ENCODE data around the gene ACACB.

Gene ACACB

GRCh38 chr12:109200825-109201495 lies 84.6 kb downstream of the ACACB start:
- H3K27ac ChIP-seq (ENCODE audit: low read depth, low read length, poor library complexity, severe bottlenecking), result no peak overlapping the region
- H3K4me3 ChIP-seq (ENCODE audit: low read depth, low read length, poor library complexity, severe bottlenecking), result no peak overlapping the region
- no peaks in the 10 kb centered on the region for H3K9me2 ChIP-seq (ENCODE audit: low read depth, low read length)
- TF ChIP-seq EZH2 (IDR thresholded peaks at IDR 0.05; ENCODE audit: borderline replicate concordance, low read length) (no peak), CTCF (IDR thresholded peaks at IDR 0.05; ENCODE audit: low read length) (no peak)
- H3K9me3 ChIP-seq (ENCODE audit: low read length), result no peaks in the 10 kb centered on the region
- H3F3A ChIP-seq (ENCODE audit: insufficient read depth, low read length), result no peaks in the 10 kb centered on the region
- no peaks in the 10 kb centered on the region for H3K27me3 ChIP-seq (ENCODE audit: insufficient read depth, low read length)
- H3K9ac ChIP-seq (ENCODE audit: low read length), result no peak overlapping the region
- no peaks in the 10 kb centered on the region for H3K79me2 ChIP-seq (ENCODE audit: insufficient read depth, low read length)
- no peak overlapping the region for H2AFZ ChIP-seq (ENCODE audit: low read length)
- no peaks in the 10 kb centered on the region; the same call in 1 of the 2 replicates for H3K36me3 ChIP-seq (ENCODE audit: insufficient read depth, low read length)
- H4K20me1 ChIP-seq (ENCODE audit: insufficient read depth, low read length), result no peaks in the 10 kb centered on the region
- no peaks in the 10 kb centered on the region for H3K4me1 ChIP-seq (ENCODE audit: insufficient read depth, low read length, severe bottlenecking)
- H3K4me2 ChIP-seq (ENCODE audit: low read length), result no peak overlapping the region

GRCh38 chr12:109201496-109201885 lies 85.1 kb downstream of the ACACB start:
- Histone ChIP-seq H3K4me3 (ENCODE audit: low read depth, low read length, poor library complexity, severe bottlenecking) (no peak overlapping the region), H3K79me2 (ENCODE audit: insufficient read depth, low read length) (no peaks in the 10 kb centered on the region), H3K9me2 (ENCODE audit: low read depth, low read length) (no peaks in the 10 kb centered on the region), H3K9ac (ENCODE audit: low read length) (no peak overlapping the region), H3K27ac (ENCODE audit: low read depth, low read length, poor library complexity, severe bottlenecking) (no peak overlapping the region), H3K27me3 (ENCODE audit: insufficient read depth, low read length) (no peaks in the 10 kb centered on the region), H2AFZ (ENCODE audit: low read length) (no peak overlapping the region), H3F3A (ENCODE audit: insufficient read depth, low read length) (no peaks in the 10 kb centered on the region), H3K36me3 (ENCODE audit: insufficient read depth, low read length) (no peaks in the 10 kb centered on the region; the same call in 1 of the 2 replicates), H3K9me3 (ENCODE audit: low read length) (no peaks in the 10 kb centered on the region), H4K20me1 (ENCODE audit: insufficient read depth, low read length) (no peaks in the 10 kb centered on the region), H3K4me1 (ENCODE audit: insufficient read depth, low read length, severe bottlenecking) (no peaks in the 10 kb centered on the region), H3K4me2 (ENCODE audit: low read length) (no peak overlapping the region)
- no peak for TF ChIP-seq EZH2 (IDR thresholded peaks at IDR 0.05; ENCODE audit: borderline replicate concordance, low read length)
- no peak for TF ChIP-seq CTCF (IDR thresholded peaks at IDR 0.05; ENCODE audit: low read length)

GRCh38 chr12:109202770-109203169 lies 86.4 kb downstream of the ACACB start:
- Histone ChIP-seq H3K4me3 (ENCODE audit: low read depth, low read length, poor library complexity, severe bottlenecking) (no peak overlapping the region), H3K9me3 (ENCODE audit: low read length) (no peaks in the 10 kb centered on the region), H3K9me2 (ENCODE audit: low read depth, low read length) (no peaks in the 10 kb centered on the region), H3F3A (ENCODE audit: insufficient read depth, low read length) (no peaks in the 10 kb centered on the region), H3K4me1 (ENCODE audit: insufficient read depth, low read length, severe bottlenecking) (no peaks in the 10 kb centered on the region), H4K20me1 (ENCODE audit: insufficient read depth, low read length) (no peaks in the 10 kb centered on the region), H3K4me2 (ENCODE audit: low read length) (no peak overlapping the region), H3K27me3 (ENCODE audit: insufficient read depth, low read length) (no peaks in the 10 kb centered on the region), H2AFZ (ENCODE audit: low read length) (no peak overlapping the region), H3K9ac (ENCODE audit: low read length) (no peak overlapping the region), H3K36me3 (ENCODE audit: insufficient read depth, low read length) (no peaks in the 10 kb centered on the region), H3K27ac (ENCODE audit: low read depth, low read length, poor library complexity, severe bottlenecking) (no peak overlapping the region), H3K79me2 (ENCODE audit: insufficient read depth, low read length) (no peaks in the 10 kb centered on the region)
- no peak for TF ChIP-seq EZH2 (IDR thresholded peaks at IDR 0.05; ENCODE audit: borderline replicate concordance, low read length)
- no peak for TF ChIP-seq CTCF (IDR thresholded peaks at IDR 0.05; ENCODE audit: low read length)

All from OCI-LY1 (cell line).